Measurements from ENCODE around the gene MATN3. TPM values are rescaled to one million over a fixed set of nuclear protein-coding genes. Genes with fewer than 3 reads are reported as not detected.

The MATN3 gene
- total and polyA plus RNA-seq, 9 of the 15 experiments (the other 6 are each of a cell fraction or from before 2014, with no cell fraction given): not detected

- TF ChIP-seq ZMIZ1 (IDR thresholded peaks at IDR 0.05; ENCODE audit: low read depth in 2 of 2, low read length in 2 of 2): no peak
- TF ChIP-seq RNF2 (IDR thresholded peaks at IDR 0.05): peak; percentile 3; the same call in 1 of the 2 replicates
- TF ChIP-seq POLR2G (IDR thresholded peaks at IDR 0.05; ENCODE audit: low read depth, low read length): peak; percentile 87
- TF ChIP-seq SOX6 (IDR thresholded peaks at IDR 0.05): peak; percentile 48
- TF ChIP-seq FOS (IDR thresholded peaks at IDR 0.05; ENCODE audit: extremely low read depth, insufficient read length): peak; percentile 98
- TF ChIP-seq CBX3 (IDR thresholded peaks at IDR 0.05; ENCODE audit: borderline replicate concordance in 1 of 2, low read length in 2 of 2): peak in 1 of 2 experiments; percentile 37; a peak in 2 of 3 replicates
- TF ChIP-seq MYBL2 (IDR thresholded peaks at IDR 0.05; ENCODE audit: low read depth): peak; percentile 18; the same call in 1 of the 2 replicates
- no peak for TF ChIP-seq MYBL2 (CRISPR knock-in tag; IDR thresholded peaks at IDR 0.05; ENCODE audit: borderline replicate concordance)
- peak; percentile 59 to 76 for TF ChIP-seq MAZ (CRISPR knock-in tag; conservative IDR thresholded peaks at IDR 0.05 in 1 of 2, IDR thresholded peaks at IDR 0.05 in 1 of 2)
- TF ChIP-seq NEUROD1 (IDR thresholded peaks at IDR 0.05; ENCODE audit: borderline replicate concordance, low read depth, low read length, partially characterized antibody): peak; percentile 89
- peak; percentile 97 for TF ChIP-seq CREM (IDR thresholded peaks at IDR 0.05; ENCODE audit: low read depth)
- TF ChIP-seq POLR2H (tag; IDR thresholded peaks at IDR 0.05; ENCODE audit: low read depth): peak; percentile 80
- no peak for TF ChIP-seq HNRNPL (IDR thresholded peaks at IDR 0.05; ENCODE audit: low read depth, low read length)
- peak; percentile 74; the same call in 1 of the 2 replicates for TF ChIP-seq RB1 (IDR thresholded peaks at IDR 0.05; ENCODE audit: low read depth)
- peak; percentile 66 for TF ChIP-seq TBP (optimal IDR thresholded peaks at IDR 0.05; ENCODE audit: low read depth, low read length)
- peak; percentile 93 for TF ChIP-seq DIDO1 (tag; IDR thresholded peaks at IDR 0.05; ENCODE audit: low read depth)
- TF ChIP-seq ID3 (CRISPR knock-in tag; IDR thresholded peaks at IDR 0.05): no peak
- peak; percentile 99 for TF ChIP-seq ID3 (tag; IDR thresholded peaks at IDR 0.05)
- TF ChIP-seq CHAMP1 (IDR thresholded peaks at IDR 0.05): peak; percentile 44; the same call in 1 of the 2 replicates
- peak; percentile 28; the same call in 1 of the 2 replicates for TF ChIP-seq LEF1 (IDR thresholded peaks at IDR 0.05)
- 0 out of 2 replicates have a peak, but pooled peaks have one; percentile 47 for TF ChIP-seq ZZZ3 (IDR thresholded peaks at IDR 0.05)
- peak; percentile 11 to 55; a peak in 1 of 4 replicates for TF ChIP-seq FOXA3 (CRISPR knock-in tag; conservative IDR thresholded peaks at IDR 0.05 in 1 of 2, IDR thresholded peaks at IDR 0.05 in 1 of 2)
Observed at GRCh38 chr2:20051532-20052228, 39.2 kb upstream of the MATN3 start, which contains the start of gene LAPTM4A (continued).

All from K562 (cell line).